GM18868 (cell line): ENCODE data around the gene TEX19.
"Not testable (repeated sequence)": the region's sequence is repeated elsewhere in the genome, so short reads cannot be mapped to it uniquely, and the experiment has no call there.

Experiments
- ATAC-seq: cut with Tn5 transposase; IDR thresholded peaks from one replicate; pipeline ENCODE4 v1.9.1; 2021; ENCODE audit warnings: mild to moderate bottlenecking, moderate library complexity; ENCODE audit not compliant: unreplicated experiment

Gene TEX19

GRCh38 chr17:82333279-82334171 lies 25.5 kb upstream of the TEX19 start, which contains the start of gene SECTM1:
SECTM1 (minus strand) TSS chr17:82333766; CDS start chr17:82327240, 6,526 bp downstream.
- no peak for ATAC-seq

GRCh38 chr17:82334204-82334621 lies 24.8 kb upstream of the TEX19 start:
- ATAC-seq: no peak

DNA sequence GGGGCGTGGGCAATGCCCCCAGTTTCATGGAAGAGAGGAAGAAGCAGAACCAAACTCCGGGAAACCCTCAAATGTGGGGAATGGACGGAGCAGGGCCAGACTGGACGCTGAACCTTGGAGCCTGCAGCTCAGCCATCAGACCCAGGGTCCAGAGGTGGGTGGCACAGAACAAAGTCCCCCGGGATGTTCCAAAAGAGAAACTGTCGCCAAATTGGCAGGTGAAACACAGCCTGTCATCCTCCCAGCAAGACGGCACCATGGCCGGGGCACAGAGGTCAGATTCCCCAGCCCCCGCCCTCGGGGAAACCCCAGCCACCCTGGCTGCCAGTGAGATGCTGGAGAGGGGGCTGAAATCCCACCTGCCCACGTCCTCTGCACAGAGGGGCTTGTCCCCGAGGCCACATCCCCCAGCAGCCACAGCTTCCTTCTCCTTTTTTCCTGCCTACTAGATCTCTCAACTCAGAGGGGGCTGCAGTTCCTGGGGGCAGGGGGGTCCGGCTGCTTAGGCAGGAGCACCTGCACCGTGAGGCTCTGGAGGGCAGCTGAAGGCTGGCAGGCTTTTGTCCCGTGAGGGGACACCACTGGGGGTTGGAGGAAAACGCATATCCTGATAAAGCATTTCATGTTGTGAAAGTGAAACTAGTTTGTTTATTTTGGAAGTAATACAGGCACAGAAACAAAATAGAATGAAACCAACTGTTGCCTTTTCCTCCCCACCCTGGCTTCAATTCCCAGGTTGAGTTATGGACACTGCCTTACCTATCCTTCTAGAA lies 24.2 kb upstream of the TEX19 start:
- no peak for ATAC-seq

DNA sequence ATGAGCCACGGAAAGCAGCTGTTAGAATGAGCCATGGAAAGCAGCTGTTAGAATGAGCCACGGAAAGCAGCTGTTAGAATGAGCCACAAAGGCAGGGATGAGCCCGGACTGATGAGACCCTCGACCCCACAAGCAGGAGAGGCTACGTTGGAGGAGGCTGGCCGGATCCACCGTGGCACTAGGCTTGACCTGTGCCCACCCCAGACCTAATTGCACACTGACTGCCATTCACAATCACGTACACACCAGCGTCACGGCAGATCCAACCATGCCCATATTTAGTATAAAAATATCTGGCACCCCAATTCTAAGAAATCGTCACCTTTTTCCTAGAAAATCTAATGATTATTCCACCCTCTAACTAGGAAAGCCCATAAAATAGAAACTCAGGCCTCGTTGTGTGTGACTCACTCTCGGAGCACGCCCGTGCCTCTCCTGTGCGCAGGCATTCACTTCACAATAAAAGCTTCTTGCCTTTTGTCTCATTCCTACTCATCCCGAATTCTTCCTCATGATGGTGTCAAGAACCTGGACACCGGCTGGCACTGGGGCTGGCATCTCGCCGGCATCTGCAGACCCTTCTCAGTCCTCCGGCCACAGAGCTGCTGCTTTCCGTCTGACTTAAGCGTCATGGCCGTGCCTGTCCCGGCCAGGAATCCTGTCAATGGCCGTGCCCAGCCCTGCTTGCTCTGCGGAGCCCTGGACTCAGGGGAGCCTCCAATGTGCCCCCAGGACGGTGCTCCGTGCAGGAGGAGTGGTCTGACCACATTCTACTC lies 20.0 kb upstream of the TEX19 start:
- ATAC-seq: no peak

- no peak for ATAC-seq
Measured at GRCh38 chr17:82339634-82340580, 19.1 kb upstream of the TEX19 start.

GRCh38 chr17:82342361-82343079 lies 16.5 kb upstream of the TEX19 start:
- ATAC-seq: no peak

DNA sequence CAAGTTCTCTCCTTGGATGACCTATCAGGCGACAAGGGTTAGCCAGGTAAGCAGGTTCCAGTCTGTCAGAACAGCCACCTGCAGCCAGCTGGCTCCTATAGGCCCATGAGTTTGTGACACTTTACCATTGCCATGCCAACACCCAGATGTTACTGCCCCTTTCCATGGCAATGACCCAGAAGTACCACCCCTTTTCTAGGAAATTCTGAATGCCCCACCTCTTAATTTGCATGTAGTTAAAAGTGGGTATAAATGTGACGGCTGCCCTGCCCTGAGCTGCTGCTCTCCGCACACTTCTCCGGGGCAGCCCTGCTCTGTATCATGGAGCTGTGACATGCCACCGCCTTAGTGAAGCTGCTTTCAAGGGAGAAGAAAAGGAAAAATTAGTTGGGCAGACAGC lies 15.5 kb upstream of the TEX19 start:
- ATAC-seq: no peak

DNA sequence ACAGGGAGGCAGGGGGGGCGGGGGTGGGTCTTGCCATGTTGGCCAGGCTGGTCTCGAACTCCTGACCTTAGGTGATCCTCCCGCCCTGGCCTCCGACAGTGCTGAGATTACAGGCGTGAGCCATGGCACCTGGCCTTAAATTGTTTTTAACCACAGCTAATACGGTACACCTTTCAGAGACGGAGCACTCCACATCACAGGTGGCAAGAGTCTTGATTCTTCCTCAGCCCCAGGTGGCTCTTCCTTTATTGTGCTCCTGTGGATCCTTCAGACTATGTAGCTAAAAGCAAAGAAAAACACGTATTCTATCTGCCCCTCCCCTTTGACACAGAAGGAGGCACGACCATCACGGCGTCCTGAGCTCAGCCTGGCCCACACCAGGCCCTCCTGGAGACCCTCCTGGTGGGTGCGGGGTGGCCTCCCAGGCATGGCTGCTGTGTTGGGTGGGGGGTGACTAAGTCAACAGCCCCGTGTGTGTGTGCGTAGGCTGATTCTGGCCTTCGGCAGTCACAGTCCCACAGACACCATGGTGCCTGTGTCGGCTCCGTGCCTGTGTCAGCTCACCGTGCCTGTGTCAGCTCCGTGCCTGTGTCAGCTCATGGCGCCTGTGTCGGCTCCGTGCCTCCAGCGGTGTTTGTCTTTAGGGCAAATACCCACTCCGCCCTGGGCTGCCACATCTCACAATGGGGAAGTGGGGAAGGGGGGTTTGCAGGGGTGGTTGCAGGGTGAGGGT lies 14.7 kb upstream of the TEX19 start:
- ATAC-seq: no peak

- no peak for ATAC-seq
Measured at GRCh38 chr17:82345151-82345976, 13.7 kb upstream of the TEX19 start.

GRCh38 chr17:82346342-82347300 lies 12.4 kb upstream of the TEX19 start:
- ATAC-seq: no peak

- ATAC-seq: not testable (repeated sequence)
Measured at GRCh38 chr17:82347994-82348393, 11.1 kb upstream of the TEX19 start.

DNA sequence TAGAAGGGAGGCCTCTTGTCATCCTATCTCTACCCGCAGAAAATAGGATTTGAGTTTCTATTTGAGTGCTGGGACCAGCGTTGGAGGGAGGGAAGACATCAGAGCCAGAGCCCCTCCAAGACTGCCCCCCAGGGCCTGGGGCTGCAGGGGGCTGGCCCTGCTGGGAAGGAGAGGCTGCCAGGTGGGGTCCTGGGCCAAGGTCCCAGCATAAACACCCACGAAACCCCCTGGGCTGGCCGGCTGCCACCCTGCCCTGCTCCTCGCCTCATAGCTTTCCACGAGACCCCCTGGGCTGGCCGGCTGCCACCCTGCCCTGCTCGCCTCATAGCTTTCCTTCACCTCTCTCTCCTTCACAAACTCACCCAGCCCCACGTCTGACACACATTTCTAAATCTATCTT lies 10.6 kb upstream of the TEX19 start:
- no peak for ATAC-seq

- no peak for ATAC-seq
Measured at GRCh38 chr17:82348866-82349265, 10.2 kb upstream of the TEX19 start.

GRCh38 chr17:82349287-82349701 lies 9.8 kb upstream of the TEX19 start:
- ATAC-seq: no peak

DNA sequence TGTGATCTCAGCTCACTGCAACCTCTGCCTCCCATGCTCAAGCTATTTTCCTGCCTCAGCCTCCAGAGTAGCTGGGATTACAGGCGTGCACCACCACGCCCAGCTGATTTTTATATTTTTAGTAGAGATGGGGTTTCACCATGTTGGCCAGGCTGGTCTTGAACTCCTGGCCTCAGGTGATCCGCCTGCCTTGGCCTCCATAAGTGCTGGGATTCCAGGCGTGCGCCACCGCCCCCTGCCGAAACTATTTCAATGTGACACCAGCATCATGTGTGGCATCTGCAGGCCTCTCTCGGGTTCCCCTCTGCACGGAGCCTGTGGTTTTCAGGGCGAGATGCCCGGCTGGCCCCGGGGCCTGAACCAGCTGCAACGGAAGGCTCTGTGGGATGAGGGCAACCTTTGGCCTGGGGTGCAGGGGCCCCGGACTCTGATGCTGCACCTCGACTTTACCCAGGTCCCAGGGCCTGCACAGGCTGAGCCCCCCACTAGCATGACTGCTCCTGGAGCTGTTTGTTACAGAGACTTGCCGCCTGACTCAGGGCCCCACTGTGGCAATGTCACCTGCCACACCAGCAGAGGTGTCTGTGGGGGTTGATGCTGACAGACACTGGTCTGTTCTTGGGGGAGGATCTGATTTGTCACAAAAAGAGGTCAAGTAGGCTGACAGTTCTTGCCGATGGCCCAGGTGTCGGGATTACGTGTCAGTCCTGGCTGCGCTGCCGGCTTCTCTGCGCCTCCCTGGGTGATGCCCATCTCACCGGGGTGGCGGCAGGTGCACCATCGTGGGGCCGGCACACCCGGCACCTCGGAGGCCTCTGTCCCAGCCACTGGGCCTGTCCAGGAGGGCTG lies 8.6 kb upstream of the TEX19 start:
- no peak for ATAC-seq

DNA sequence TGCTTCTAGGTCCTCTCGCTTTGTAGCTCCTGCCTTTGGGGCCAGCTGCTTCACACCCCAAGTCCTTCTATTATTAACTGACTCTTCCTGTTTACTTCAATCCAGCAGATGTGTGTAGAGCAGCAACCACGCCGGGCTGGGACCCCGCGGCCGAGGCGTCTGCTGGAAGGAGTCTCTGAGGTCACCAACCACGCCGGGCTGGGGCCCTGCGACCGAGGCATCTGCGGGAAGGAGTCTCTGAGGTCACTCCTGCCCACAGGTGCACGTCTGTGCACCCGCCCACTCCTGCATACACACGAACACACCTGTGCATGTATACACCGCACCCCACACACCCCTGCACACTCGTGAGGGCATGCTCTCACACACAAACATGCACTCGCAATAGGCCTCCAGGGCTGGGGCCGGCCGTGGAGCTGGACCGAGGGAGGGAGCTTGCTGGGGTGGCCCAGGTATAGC lies 7.8 kb upstream of the TEX19 start:
- ATAC-seq: no peak
